H1 (cell line): ENCODE data around the gene USP24. TPM values are rescaled to one million over a fixed set of nuclear protein-coding genes. Genes with fewer than 3 reads are reported as not detected.

Experiments used
- CTCF ChIA-PET: fragments of 300-600 bp; sonication (Branson Sonifier 250); formaldehyde crosslinking; loops from one replicate; lab custom pipeline; 2021; ENCODE audit not compliant: partially characterized antibody; lab: Charles Lee
- POLR2A ChIA-PET: fragments of 300-600 bp; sonication (Branson Sonifier 250); formaldehyde crosslinking; loops from one replicate; lab custom pipeline; 2021; ENCODE audit warnings: inconsistent platforms; ENCODE audit not compliant: partially characterized antibody; lab: Charles Lee
- DNase-seq, 2 experiments: peaks; one replicate each; pipeline versions ENCODE4 v3.0.0 to v3.0.0-alpha.2; 2010 to 2022; ENCODE audit warnings: low spot score in 2 of 2, low read depth in 1 of 2, mixed read lengths in 1 of 2
- FAIRE-seq: peaks from 2 replicates; lab custom pipeline; 2011; peaks lifted over from hg19 to GRCh38; lab: Jason Lieb, UNC
- H2AFZ ChIP-seq: 2 replicates; pipeline ENCODE4 v1.8.1; 2012; ENCODE audit warnings: low read length, inconsistent platforms
- H2AK5ac ChIP-seq: 2 replicates; pipeline ENCODE4 v1.6.1; 2013; ENCODE audit warnings: low read depth, low read length
- H2BK120ac ChIP-seq: replicated peaks from 2 replicates; pipeline ENCODE3; 2013; ENCODE audit warnings: low read depth, low read length, inconsistent platforms
- H2BK12ac ChIP-seq: 2 replicates; pipeline ENCODE4 v1.6.1; 2013; ENCODE audit warnings: low read depth, low read length
- H2BK15ac ChIP-seq: 2 replicates; pipeline ENCODE4 v1.6.1; 2013; ENCODE audit warnings: low read length
- H2BK20ac ChIP-seq: 2 replicates; pipeline ENCODE4 v1.6.1; 2013; ENCODE audit warnings: low read length
- H2BK5ac ChIP-seq: 2 replicates; pipeline ENCODE4 v1.6.1; 2013; ENCODE audit warnings: low read depth, low read length
- H3K14ac ChIP-seq: 2 replicates; pipeline ENCODE4 v1.6.1; 2013; ENCODE audit warnings: inconsistent platforms; ENCODE audit not compliant: insufficient read length
- H3K18ac ChIP-seq: 2 replicates; pipeline ENCODE4 v1.6.1; 2013; ENCODE audit warnings: low read length; ENCODE audit errors: extremely low read depth
- H3K23ac ChIP-seq: 2 replicates; pipeline ENCODE4 v1.6.1; 2013; ENCODE audit warnings: inconsistent platforms; ENCODE audit not compliant: insufficient read length
- H3K23me2 ChIP-seq: 2 replicates; pipeline ENCODE4 v1.6.1; 2013; ENCODE audit warnings: low read depth, low read length
- H3K27ac ChIP-seq: 2 replicates; pipeline ENCODE4 v1.6.1; 2011; ENCODE audit warnings: low read depth, low read length, inconsistent platforms
- H3K27me3 ChIP-seq, 4 experiments: replicated peaks in 1 of 4; 1 replicate in 1 of 4; 2 replicates in 3 of 4; pipeline versions ENCODE4 v1.6.1 to v1.8.1; 2011 to 2013; ENCODE audit warnings: low read length in 3 of 4, mild to moderate bottlenecking in 3 of 4, inconsistent platforms in 2 of 4, mixed read lengths in 2 of 4, moderate library complexity in 1 of 4; ENCODE audit not compliant: control insufficient read depth in 3 of 4, insufficient read depth in 3 of 4; ENCODE audit errors: extremely low read depth in 1 of 4
- H3K36me3 ChIP-seq, 4 experiments: 2 replicates each; pipeline versions ENCODE4 v1.6.1 to v1.8.1; 2011 to 2013; ENCODE audit warnings: mild to moderate bottlenecking in 4 of 4, low read length in 3 of 4, moderate library complexity in 2 of 4, control low read depth in 1 of 4, inconsistent platforms in 1 of 4; ENCODE audit not compliant: insufficient read depth in 4 of 4, control insufficient read depth in 2 of 4
- H3K4ac ChIP-seq: replicated peaks from 2 replicates; pipeline ENCODE3; 2013; ENCODE audit warnings: low read length, low read depth, mixed read lengths, inconsistent platforms; ENCODE audit not compliant: insufficient read length
- H3K4me1 ChIP-seq, 4 experiments: replicated peaks in 1 of 4; 1 replicate in 1 of 4; 2 replicates in 3 of 4; pipeline versions ENCODE4 v1.6.1 to v1.8.1; 2011 to 2013; ENCODE audit warnings: low read length in 3 of 4, inconsistent platforms in 2 of 4, mixed read lengths in 1 of 4; ENCODE audit not compliant: insufficient read depth in 4 of 4, control insufficient read depth in 3 of 4
- H3K4me2 ChIP-seq, 2 experiments: 2 replicates each; pipeline versions ENCODE4 v1.6.1 to v1.8.1; 2011 to 2013; ENCODE audit warnings: low read depth in 2 of 2, low read length in 2 of 2, control low read depth in 1 of 2, inconsistent platforms in 1 of 2, mild to moderate bottlenecking in 1 of 2; ENCODE audit not compliant: insufficient read depth in 1 of 2
- H3K4me3 ChIP-seq, 4 experiments: fragments of 200-600, 300-600 bp in 1 of 4; sonication (generic), shearing (Covaris generic), sonication (Bioruptor Twin) in 1 of 4; 2 replicates each; pipeline versions ENCODE4 v1.5.1 to v1.8.1; 2011 to 2016; ENCODE audit warnings: low read length in 4 of 4, low read depth in 3 of 4, control low read depth in 2 of 4, inconsistent platforms in 2 of 4, mild to moderate bottlenecking in 2 of 4, mixed read lengths in 1 of 4, moderate library complexity in 1 of 4; ENCODE audit not compliant: insufficient read depth in 2 of 4; ENCODE audit errors: extremely low read depth in 1 of 4
- H3K56ac ChIP-seq: replicated peaks from 2 replicates; pipeline ENCODE3; 2013; ENCODE audit warnings: low read depth, mild to moderate bottlenecking, mixed read lengths, low read length, inconsistent platforms; ENCODE audit not compliant: insufficient read length
- H3K79me1 ChIP-seq: 2 replicates; pipeline ENCODE4 v1.6.1; 2013; ENCODE audit warnings: low read depth, low read length, control low read depth
- H3K79me2 ChIP-seq, 2 experiments: 2 replicates each; pipeline versions ENCODE4 v1.6.1 to v1.8.1; 2012 to 2013; ENCODE audit warnings: low read length in 2 of 2, mild to moderate bottlenecking in 2 of 2, inconsistent platforms in 1 of 2; ENCODE audit not compliant: insufficient read depth in 2 of 2, control insufficient read depth in 1 of 2
- H3K9ac ChIP-seq, 4 experiments: replicated peaks in 1 of 4; 1 replicate in 1 of 4; 2 replicates in 3 of 4; pipeline versions ENCODE4 v1.6.1 to v1.8.1; 2011 to 2013; ENCODE audit warnings: low read depth in 3 of 4, low read length in 3 of 4, control low read depth in 2 of 4, mild to moderate bottlenecking in 2 of 4, moderate library complexity in 2 of 4, inconsistent platforms in 1 of 4; ENCODE audit errors: extremely low read depth in 1 of 4
- H3K9me3 ChIP-seq, 2 experiments: 2 replicates each; pipeline versions ENCODE4 v1.6.1 to v1.8.1; 2012 to 2013; ENCODE audit warnings: mild to moderate bottlenecking in 2 of 2, moderate library complexity in 2 of 2, control low read depth in 1 of 2, inconsistent platforms in 1 of 2, low read depth in 1 of 2, low read length in 1 of 2, mixed read lengths in 1 of 2; ENCODE audit not compliant: insufficient read depth in 2 of 2
- H4K20me1 ChIP-seq, 2 experiments: replicated peaks in 1 of 2; 2 replicates each; pipeline versions ENCODE3 to v1.8.1; 2011 to 2013; ENCODE audit warnings: inconsistent platforms in 2 of 2, low read length in 2 of 2, mild to moderate bottlenecking in 1 of 2; ENCODE audit not compliant: insufficient read depth in 2 of 2, control insufficient read depth in 1 of 2
- H4K5ac ChIP-seq: 2 replicates; pipeline ENCODE4 v1.6.1; 2013; ENCODE audit warnings: low read length, low read depth, mixed read lengths, inconsistent platforms; ENCODE audit not compliant: insufficient read length
- H4K8ac ChIP-seq: 2 replicates; pipeline ENCODE4 v1.8.0; 2013; ENCODE audit warnings: mild to moderate bottlenecking, moderate library complexity, low read length, inconsistent platforms; ENCODE audit not compliant: insufficient read depth; ENCODE audit errors: extremely low read depth
- H4K91ac ChIP-seq: replicated peaks from 2 replicates; pipeline ENCODE3; 2013; ENCODE audit warnings: low read length, mixed read lengths, inconsistent platforms; ENCODE audit not compliant: insufficient read length
- JUND ChIP-seq: IDR thresholded peaks from 2 replicates; pipeline ENCODE4 v1.6.1; 2011; ENCODE audit warnings: mild to moderate bottlenecking, improper control_type of control experiment, low read length
- YY1 ChIP-seq: IDR thresholded peaks from 2 replicates; pipeline ENCODE4 v1.6.1; 2011; ENCODE audit warnings: low read depth, mild to moderate bottlenecking, low read length
- WGBS, 2 experiments: shearing (Covaris generic) in 1 of 2; methylation state at CpG; one replicate each; pipeline versions ENCODE4 v1.1.6 to v1.1.7; 2013 to 2015; ENCODE audit warnings: low lambda C conversion rate in 2 of 2, mixed read lengths in 2 of 2, inconsistent platforms in 1 of 2, low coverage in 1 of 2, missing lambda C conversion rate in 1 of 2; ENCODE audit not compliant: insufficient replicate concordance in 2 of 2, insufficient coverage in 1 of 2, insufficient read length in 1 of 2; ENCODE audit errors: extremely low coverage in 1 of 2, missing lambda C conversion rate in 1 of 2; 5-methylcytosine and 5-hydroxymethylcytosine counted together
- polyA plus RNA-seq, 7 experiments: library from polyadenylated mRNA; depleted of rRNA in 3 of 7; stranded (reverse) in 5 of 7; unstranded in 2 of 7; fragments of >200 nt in 5 of 7; fragments of 200-250 nt in 2 of 7; gene quantifications; 1 replicate in 5 of 7; 2 replicates in 1 of 7; 4 replicates in 1 of 7; pipeline versions ENCODE4 v1.2.1 to v1.2.3, GENCODE V29; 2011 to 2013; ENCODE audit warnings: missing spikeins in 2 of 7, mixed read lengths in 2 of 7
- total RNA-seq: library from RNA; stranded (reverse); fragmentation: NEBNext Ultra II Directional; extraction: Animal tissue kit (Norgen Biotek cat#: 25700); gene quantifications from 2 replicates; pipeline ENCODE4 v1.2.1, GENCODE V29; 2021

The USP24 gene
- total and polyA plus RNA-seq, 2 of the 8 experiments (the other 6 are each of a cell fraction or from before 2014, with no cell fraction given), result 11.1 to 34.6 TPM

DNA sequence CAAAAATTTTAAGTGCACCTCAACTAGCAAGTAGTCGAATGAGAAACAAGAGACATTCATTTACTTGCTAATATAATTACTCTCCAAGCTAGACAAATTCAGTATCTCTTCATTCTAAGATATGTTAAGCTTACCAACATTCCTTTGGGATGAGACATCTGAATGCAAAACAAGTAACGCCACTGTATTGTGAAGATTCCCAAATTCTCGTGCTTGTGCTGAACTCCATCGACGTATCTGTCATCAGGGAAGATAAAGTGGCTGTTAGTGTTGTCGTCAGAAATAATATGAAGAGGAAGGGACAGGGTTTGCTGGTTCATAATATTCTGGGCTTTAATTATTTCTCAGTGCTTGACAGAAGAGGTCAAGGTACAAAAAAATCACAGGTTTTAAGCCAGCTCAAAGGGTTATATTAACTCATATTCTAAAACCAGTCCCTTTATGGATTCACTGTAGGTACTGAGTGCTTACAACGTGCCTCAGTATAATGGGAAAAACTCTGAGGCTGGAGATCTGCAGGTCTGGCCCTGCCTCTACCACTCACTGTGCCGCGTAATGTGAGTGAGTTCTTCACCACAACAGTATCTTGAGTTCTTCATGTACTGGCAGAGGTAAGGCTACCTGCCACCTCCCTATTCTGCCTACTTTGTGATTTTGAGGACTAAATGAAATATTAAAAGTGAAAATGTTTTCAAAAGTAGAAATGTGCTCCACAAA is 133.8 kb downstream of the USP24 start:
- Histone ChIP-seq H3K27ac (no peak overlapping the region), H3K23me2 (no peaks in the 10 kb centered on the region), H4K91ac (no peak overlapping the region), H3K79me2 (no peaks in the 10 kb centered on the region), H2BK15ac (no peak overlapping the region), H3K27me3 (no peaks in the 10 kb centered on the region), H2BK120ac (no peak overlapping the region), H2AFZ (no peak overlapping the region), H3K9me3 (no peaks in the 10 kb centered on the region; a peak in 1 of 4 replicates), H3K14ac (no peak overlapping the region), H2AK5ac (no peak overlapping the region), H2BK12ac (no peak overlapping the region), H3K79me1 (no peaks in the 10 kb centered on the region), H3K4ac (no peak overlapping the region), H2BK20ac (no peak overlapping the region), H3K23ac (no peak overlapping the region), H3K18ac (no peak overlapping the region), H3K4me1 (no peaks in the 10 kb centered on the region; a peak in 1 of 7 replicates), H3K56ac (no peak overlapping the region), H3K9ac (peak overlapping the region in 1 of 4 experiments; percentile 34; a peak in 1 of 7 replicates), H4K20me1 (no peaks in the 10 kb centered on the region), H2BK5ac (no peak overlapping the region), H4K8ac (no peak overlapping the region), H4K5ac (no peak overlapping the region), H3K36me3 (peaks cover 13 to 68% (median 42%) of the 10 kb centered on the region in 4 experiments), H3K4me3 (no peak overlapping the region), H3K4me2 (no peak overlapping the region)
- ChIA-PET CTCF (interaction anchor here (0.8 to 2.9 kb wide), 3 partner anchors 10 to 62 kb away, joined by 3 to 22 read pairs (median 5); no protein-coding TSS in a partner anchor), POLR2A (no interaction called here)
- WGBS, 2 experiments, result 70% methylated on average over 9 of the region's 9 CpGs; no CpG with 5 or more reads in 1 of the 2 experiments
- no peak for DNase-seq
- no peak for FAIRE-seq
- TF ChIP-seq JUND, result 0 out of 2 replicates have a peak, but pooled peaks have one; percentile 22
- TF ChIP-seq YY1, result no peak
